Adrenal gland (tissue), 12 donors: ENCODE results near the gene ZFHX3. TPM values are rescaled to one million over a fixed set of nuclear protein-coding genes. Genes with fewer than 3 reads are reported as not detected.

ENCODE experiments used
- DNase-seq, 7 donors: peaks; one replicate each; pipeline ENCODE4 v3.0.0-alpha.2; 2019 to 2020
- H3K27ac ChIP-seq, 5 donors: fragments of 200-600 bp; sonication (generic) in 4 of 5; 1 replicate in 3 of 5; 2 replicates in 2 of 5; pipeline versions ENCODE4 v1.5.1 to v1.8.0; 2016 to 2020; ENCODE audit warnings: mild to moderate bottlenecking in 1 of 5
- H3K27me3 ChIP-seq: fragments of 200-600 bp; 2 replicates; pipeline ENCODE4 v1.8.0; 2021
- H3K36me3 ChIP-seq, 2 donors: fragments of 200-600 bp; replicated peaks in 1 of 2; 1 replicate in 1 of 2; 2 replicates in 1 of 2; pipeline versions ENCODE4 v1.5.1 to v1.8.0; 2018 to 2022
- H3K4me1 ChIP-seq, 2 donors: fragments of 200-600 bp; replicated peaks in 1 of 2; 1 replicate in 1 of 2; 2 replicates in 1 of 2; pipeline versions ENCODE4 v1.5.1 to v1.8.0; 2018 to 2021
- H3K4me3 ChIP-seq, 4 donors: fragments of 200-600 bp; sonication (generic) in 3 of 4; one replicate each; pipeline ENCODE4 v1.5.1; 2016 to 2018
- H3K9me3 ChIP-seq, 3 donors: fragments of 200-600 bp; sonication (generic) in 1 of 3; replicated peaks in 1 of 3; 1 replicate in 2 of 3; 2 replicates in 1 of 3; pipeline versions ENCODE4 v1.5.1 to v1.8.0; 2016 to 2021
- POLR2A ChIP-seq, 2 donors: fragments of 450-650 bp; IDR thresholded peaks; one replicate each; pipeline ENCODE4 v1.6.1; 2017; ENCODE audit warnings: antibody characterized with exemption in 2 of 2, mild to moderate bottlenecking in 2 of 2, moderate library complexity in 1 of 2
- WGBS, 4 donors: extraction: QIAGEN DNeasy Blood & Tissue Kit in 2 of 4; methylation state at CpG; one replicate each; pipeline versions ENCODE4 v1.1.5 to v1.1.7; 2013 to 2017; 5-methylcytosine and 5-hydroxymethylcytosine counted together
- intact Hi-C, 2 donors: fragments of 100-400 bp; cut with DNase I; formaldehyde crosslinking; loops; one replicate each; pipeline versions ENCODE4 v1.14.1 to v1.15.0; 2022 to 2023
- polyA plus RNA-seq, 3 donors: library from polyadenylated mRNA; stranded (reverse); fragments of 200-250 nt in 2 of 3; fragments of 350-450 nt in 1 of 3; fragmentation: Illumina TruSeq in 1 of 3; extraction: RNeasy Lipid Tissue Mini Kit (QIAGEN cat#74804) in 1 of 3; gene quantifications; one replicate each; pipeline ENCODE4 v1.2.3, GENCODE V29; 2013 to 2014
- total RNA-seq, 9 donors: library from RNA; depleted of rRNA in 4 of 9; stranded (reverse); fragments of >200 nt in 4 of 9; fragments of 120-200 nt in 1 of 9; fragmentation: NEBNext Ultra II Directional in 1 of 9; extraction: Animal tissue kit (Norgen Biotek cat#: 25700) in 1 of 9; gene quantifications; one replicate each; pipeline versions ENCODE4 v1.1.0 to v1.2.4, GENCODE V29; 2013 to 2023
- TF ChIP-seq, protein P1 (sequence below), 6 experiments: fragments of 450-650 bp in 4 of 6; fragments of 200-600 bp in 2 of 6; sonication (generic) in 1 of 6; IDR thresholded peaks; 1 replicate in 5 of 6; 2 replicates in 1 of 6; pipeline versions ENCODE4 v1.5.1 to v1.8.0; 2016 to 2021; ENCODE audit warnings: antibody characterized with exemption in 6 of 6, mild to moderate bottlenecking in 2 of 6, moderate library complexity in 1 of 6
- donor health status: healthy with polysubstance abuse.
- donor health status: Bipolar disorder and iron deficiency.
- donor health status: DM: yes; HTN: yes; CAD: no.
- donor health status: DM: no; HTN: no; CAD: no.
- donor health status: DM: no; HTN: no; CAD: no.
- donor health status: DM: yes; HTN: yes; CAD: no.

Gene ZFHX3
- total and polyA plus RNA-seq, 12 donors: 2.4 to 31.6 (median 19.3) TPM

DNA sequence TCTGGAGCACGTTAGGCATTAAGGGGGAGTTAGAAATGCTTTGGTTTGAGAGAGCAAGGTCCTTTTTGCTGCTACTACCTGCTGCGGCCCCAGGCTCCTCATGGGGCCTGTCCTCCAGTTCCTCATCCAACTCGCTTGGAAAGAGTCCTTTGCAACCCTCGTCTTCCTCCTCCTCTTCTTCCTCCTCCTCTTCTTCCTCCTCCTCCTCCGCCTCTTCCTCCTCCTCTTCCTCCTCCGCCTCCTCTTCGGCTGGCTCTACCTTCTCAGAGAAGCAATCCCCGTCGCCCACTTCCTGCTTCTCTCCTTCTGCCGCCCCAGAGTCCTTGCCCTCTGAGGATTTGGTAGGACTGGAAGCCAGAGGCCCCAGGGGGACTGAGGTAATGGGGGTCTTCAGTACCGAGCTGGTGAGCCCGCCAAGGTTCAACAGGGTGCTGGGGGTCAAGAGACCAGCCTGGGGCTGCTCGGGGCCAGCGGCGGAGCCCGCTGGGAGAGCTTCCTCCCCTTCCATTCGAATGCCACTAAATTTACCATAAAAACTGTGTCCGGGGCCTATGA is 89.3 kb downstream of the ZFHX3 start:
- 91 to 95% (median 92%) methylated on average over 17 to 18 of the region's 18 CpGs for whole genome bisulfite sequencing, 4 donors
- H3K27ac ChIP-seq: no peak overlapping the region
- intact Hi-C loops: loop anchor here in 1 of 2 donors (10.0 kb wide), 1 partner anchor 114 kb away; no protein-coding TSS in a partner anchor
- H3K9me3 ChIP-seq: no peaks in the 10 kb centered on the region
- peaks cover 2% of the 10 kb centered on the region in 2 donors for H3K4me1 ChIP-seq
- peaks cover 0 to 24% of the 10 kb centered on the region in 2 donors for H3K36me3 ChIP-seq
- H3K27me3 ChIP-seq: no peaks in the 10 kb centered on the region
- TF ChIP-seq POLR2A (IDR thresholded peaks at IDR 0.05): no peak
- TF ChIP-seq, protein P1, sequence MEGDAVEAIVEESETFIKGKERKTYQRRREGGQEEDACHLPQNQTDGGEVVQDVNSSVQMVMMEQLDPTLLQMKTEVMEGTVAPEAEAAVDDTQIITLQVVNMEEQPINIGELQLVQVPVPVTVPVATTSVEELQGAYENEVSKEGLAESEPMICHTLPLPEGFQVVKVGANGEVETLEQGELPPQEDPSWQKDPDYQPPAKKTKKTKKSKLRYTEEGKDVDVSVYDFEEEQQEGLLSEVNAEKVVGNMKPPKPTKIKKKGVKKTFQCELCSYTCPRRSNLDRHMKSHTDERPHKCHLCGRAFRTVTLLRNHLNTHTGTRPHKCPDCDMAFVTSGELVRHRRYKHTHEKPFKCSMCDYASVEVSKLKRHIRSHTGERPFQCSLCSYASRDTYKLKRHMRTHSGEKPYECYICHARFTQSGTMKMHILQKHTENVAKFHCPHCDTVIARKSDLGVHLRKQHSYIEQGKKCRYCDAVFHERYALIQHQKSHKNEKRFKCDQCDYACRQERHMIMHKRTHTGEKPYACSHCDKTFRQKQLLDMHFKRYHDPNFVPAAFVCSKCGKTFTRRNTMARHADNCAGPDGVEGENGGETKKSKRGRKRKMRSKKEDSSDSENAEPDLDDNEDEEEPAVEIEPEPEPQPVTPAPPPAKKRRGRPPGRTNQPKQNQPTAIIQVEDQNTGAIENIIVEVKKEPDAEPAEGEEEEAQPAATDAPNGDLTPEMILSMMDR (IDR thresholded peaks at IDR 0.05): no peak
- DNase-seq: no peak
- H3K4me3 ChIP-seq: no peak overlapping the region

DNA sequence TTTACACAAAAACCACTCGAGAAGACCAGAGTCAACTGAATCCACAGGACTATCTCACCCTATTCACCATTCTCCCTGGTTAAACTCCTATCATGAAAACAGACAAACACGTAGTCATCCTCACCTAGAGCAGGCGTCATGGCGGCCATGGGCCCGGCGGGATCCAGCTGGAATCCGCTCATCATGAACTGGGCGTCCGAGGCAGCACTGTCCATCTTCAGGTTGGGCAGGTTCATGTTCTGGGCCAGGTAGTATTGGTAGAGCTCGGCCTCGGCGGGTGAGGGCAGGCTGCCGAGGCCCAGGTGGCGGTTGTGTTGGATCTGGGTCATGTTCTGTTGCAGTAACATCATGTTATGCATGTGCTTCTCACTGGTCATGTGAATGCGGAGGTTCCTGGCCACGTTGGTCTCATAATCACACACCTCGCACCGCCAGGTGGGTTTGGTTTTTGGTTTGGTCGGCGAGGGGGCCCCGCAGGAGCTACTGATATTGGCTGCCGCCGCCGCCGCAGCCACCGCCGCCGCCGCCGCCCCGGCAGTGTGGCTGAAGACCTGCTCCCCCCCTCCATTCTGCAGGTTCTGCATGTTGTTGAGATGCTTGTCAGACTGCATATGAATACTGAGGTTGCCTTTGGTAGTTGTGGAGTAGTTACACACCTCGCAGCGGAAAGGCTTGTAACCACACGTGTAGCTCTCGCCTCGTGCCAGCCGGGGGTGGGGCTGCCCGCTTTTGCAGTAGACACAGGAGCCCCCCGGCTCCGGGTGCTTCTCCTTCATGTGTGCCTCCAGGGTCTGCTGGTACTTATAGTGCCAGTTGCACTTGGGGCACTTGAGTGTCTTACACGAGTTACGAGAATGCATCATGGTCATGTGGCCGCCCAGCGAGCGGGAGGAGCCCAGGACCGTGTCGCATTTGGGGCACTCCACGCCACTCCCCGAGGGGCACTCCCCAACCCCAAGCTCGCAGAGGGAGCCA is 90.3 kb downstream of the ZFHX3 start:
- DNase-seq: no peak
- H3K27me3 ChIP-seq: no peaks in the 10 kb centered on the region
- WGBS, 4 donors: 96 to 98% (median 97%) methylated on average over 24 to 50 of the region's 50 CpGs
- H3K9me3 ChIP-seq: no peaks in the 10 kb centered on the region
- H3K4me1 ChIP-seq: peaks cover 11 to 12% of the 10 kb centered on the region in 2 donors
- H3K36me3 ChIP-seq: peaks cover 0 to 24% of the 10 kb centered on the region in 2 donors
- TF ChIP-seq, protein P1 (IDR thresholded peaks at IDR 0.05): no peak
- TF ChIP-seq POLR2A (IDR thresholded peaks at IDR 0.05): no peak
- intact Hi-C loops: loop anchor here in 1 of 2 donors (10.0 kb wide), 1 partner anchor 113 kb away; no protein-coding TSS in a partner anchor
- no peak overlapping the region for H3K4me3 ChIP-seq
- no peak overlapping the region for H3K27ac ChIP-seq

GRCh38 chr16:72956124-72957064 is 91.5 kb downstream of the ZFHX3 start:
- no peak for DNase-seq
- Histone ChIP-seq H3K27me3 (no peaks in the 10 kb centered on the region), H3K9me3 (no peaks in the 10 kb centered on the region), H3K27ac (no peak overlapping the region), H3K4me1 (peaks cover 15 to 18% of the 10 kb centered on the region in 2 donors), H3K4me3 (no peak overlapping the region), H3K36me3 (peaks cover 0 to 24% of the 10 kb centered on the region in 2 donors)
- WGBS, 4 donors: 95 to 96% (median 96%) methylated on average over 14 of the region's 14 CpGs
- intact Hi-C loops: loop anchor here in 1 of 2 donors (10.0 kb wide), 1 partner anchor 112 kb away; no protein-coding TSS in a partner anchor
- no peak for TF ChIP-seq POLR2A (IDR thresholded peaks at IDR 0.05)
- TF ChIP-seq, protein P1 (IDR thresholded peaks at IDR 0.05): no peak
